ENCODE results near the gene S1PR4.
"Not testable (repeated sequence)": the region's sequence is repeated elsewhere in the genome, so short reads cannot be mapped to it uniquely, and the experiment has no call there.

Gene S1PR4

GRCh38 chr19:3192684-3193083 is 14.1 kb downstream of the S1PR4 start:
- in situ Hi-C loops (cut with MboI; ENCODE audit: low sequenced_read_pairs) = no loop called here

GRCh38 chr19:3193256-3194105 is 14.9 kb downstream of the S1PR4 start:
- in situ Hi-C loops (cut with MboI; ENCODE audit: low sequenced_read_pairs) = no loop called here

- in situ Hi-C loops (cut with MboI; ENCODE audit: low sequenced_read_pairs) = no loop called here
Measured at GRCh38 chr19:3194106-3195087, 15.8 kb downstream of the S1PR4 start.

- in situ Hi-C loops (cut with MboI; ENCODE audit: low sequenced_read_pairs) = no loop called here
Measured at GRCh38 chr19:3196064-3196932, 17.7 kb downstream of the S1PR4 start.

- in situ Hi-C loops (cut with MboI; ENCODE audit: low sequenced_read_pairs) = no loop called here
Measured at GRCh38 chr19:3196933-3197205, 18.3 kb downstream of the S1PR4 start.

GRCh38 chr19:3198901-3199700 is 20.5 kb downstream of the S1PR4 start:
- in situ Hi-C loops (cut with MboI; ENCODE audit: low sequenced_read_pairs) = no loop called here

GRCh38 chr19:3201072-3201700 is 22.6 kb downstream of the S1PR4 start:
- in situ Hi-C loops (cut with MboI; ENCODE audit: low sequenced_read_pairs) = no loop called here

GRCh38 chr19:3201911-3202310 is 23.3 kb downstream of the S1PR4 start:
- in situ Hi-C loops (cut with MboI; ENCODE audit: low sequenced_read_pairs) = no loop called here

- in situ Hi-C loops (cut with MboI; ENCODE audit: low sequenced_read_pairs) = no loop called here
Measured at GRCh38 chr19:3202346-3202745, 23.8 kb downstream of the S1PR4 start.

GRCh38 chr19:3202895-3203294 is 24.3 kb downstream of the S1PR4 start:
- in situ Hi-C loops (cut with MboI; ENCODE audit: low sequenced_read_pairs) = not testable (repeated sequence)

GRCh38 chr19:3203805-3204645 is 25.5 kb downstream of the S1PR4 start:
- in situ Hi-C loops (cut with MboI; ENCODE audit: low sequenced_read_pairs) = no loop called here

- in situ Hi-C loops (cut with MboI; ENCODE audit: low sequenced_read_pairs) = no loop called here
Measured at GRCh38 chr19:3204646-3205275, 26.2 kb downstream of the S1PR4 start.

GRCh38 chr19:3206216-3206953 is 27.8 kb downstream of the S1PR4 start:
- in situ Hi-C loops (cut with MboI; ENCODE audit: low sequenced_read_pairs) = no loop called here

- in situ Hi-C loops (cut with MboI; ENCODE audit: low sequenced_read_pairs) = no loop called here
Measured at GRCh38 chr19:3207461-3208242, 29.1 kb downstream of the S1PR4 start.

- in situ Hi-C loops (cut with MboI; ENCODE audit: low sequenced_read_pairs) = no loop called here
Measured at GRCh38 chr19:3208317-3209207, 30.0 kb downstream of the S1PR4 start.
